BLaER1 (cell line): ENCODE results near the gene NRDC.

Experiments
- H3K27ac ChIP-seq: shearing (Covaris generic); formaldehyde crosslinking; 2 replicates; pipeline ENCODE4 v1.8.1; 2022
- H3K27me3 ChIP-seq: shearing (Covaris generic); formaldehyde crosslinking; 2 replicates; pipeline ENCODE4 v1.8.1; 2022
- H3K36me3 ChIP-seq: shearing (Covaris generic); formaldehyde crosslinking; 2 replicates; pipeline ENCODE4 v1.8.1; 2022
- H3K4me1 ChIP-seq: shearing (Covaris generic); formaldehyde crosslinking; 2 replicates; pipeline ENCODE4 v1.8.1; 2022
- H3K4me2 ChIP-seq: shearing (Covaris generic); formaldehyde crosslinking; 2 replicates; pipeline ENCODE4 v1.8.1; 2022
- H3K4me3 ChIP-seq: shearing (Covaris generic); formaldehyde crosslinking; 2 replicates; pipeline ENCODE4 v1.8.1; 2022
- H3K9ac ChIP-seq: shearing (Covaris generic); formaldehyde crosslinking; 2 replicates; pipeline ENCODE4 v1.8.1; 2022
- H3K9me3 ChIP-seq: shearing (Covaris generic); formaldehyde crosslinking; 2 replicates; pipeline ENCODE4 v1.8.1; 2022
- H4K20me1 ChIP-seq: shearing (Covaris generic); formaldehyde crosslinking; 2 replicates; pipeline ENCODE4 v1.8.1; 2022
- Cebpa-rat ChIP-seq: shearing (Covaris generic); IDR thresholded peaks from 2 replicates; pipeline ENCODE4 v1.8.1; 2022

The NRDC gene

DNA sequence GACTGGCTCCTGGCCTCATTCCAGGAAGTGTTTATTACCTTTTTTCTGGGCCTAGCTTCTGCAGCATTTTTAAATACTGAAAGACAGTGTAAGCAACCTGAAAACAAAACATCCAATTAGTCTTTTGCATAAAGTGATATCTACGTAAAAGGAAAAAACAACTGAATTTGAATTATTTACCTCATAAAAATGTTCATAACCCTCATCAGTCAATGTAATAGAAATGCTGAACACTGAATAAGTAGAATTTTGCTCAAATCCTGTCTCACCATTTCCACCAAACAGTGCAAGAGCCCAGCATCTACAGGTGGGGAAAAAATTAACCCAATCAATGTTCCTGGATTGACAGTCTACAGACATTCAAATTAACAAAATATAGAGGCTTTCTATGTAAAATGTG lies 64.0 kb downstream of the NRDC start:
- Histone ChIP-seq H3K36me3 (peaks cover 76% of the 10 kb centered on the region), H4K20me1 (no peaks in the 10 kb centered on the region), H3K27ac (no peak overlapping the region), H3K9me3 (no peaks in the 10 kb centered on the region), H3K27me3 (no peaks in the 10 kb centered on the region), H3K9ac (no peak overlapping the region), H3K4me1 (no peaks in the 10 kb centered on the region), H3K4me2 (no peak overlapping the region), H3K4me3 (no peak overlapping the region)
- TF ChIP-seq Cebpa-rat, result no peak

- Histone ChIP-seq H3K4me1 (peaks cover 16% of the 10 kb centered on the region), H3K9ac (peak overlapping the region; percentile 42), H4K20me1 (no peaks in the 10 kb centered on the region), H3K9me3 (no peaks in the 10 kb centered on the region), H3K27ac (peak overlapping the region; percentile 58), H3K4me3 (no peak overlapping the region), H3K4me2 (peak overlapping the region; percentile 54), H3K36me3 (peaks cover 90% of the 10 kb centered on the region), H3K27me3 (no peaks in the 10 kb centered on the region)
- no peak for TF ChIP-seq Cebpa-rat
Observed at GRCh38 chr1:51799372-51799771, 79.2 kb downstream of the NRDC start.

DNA sequence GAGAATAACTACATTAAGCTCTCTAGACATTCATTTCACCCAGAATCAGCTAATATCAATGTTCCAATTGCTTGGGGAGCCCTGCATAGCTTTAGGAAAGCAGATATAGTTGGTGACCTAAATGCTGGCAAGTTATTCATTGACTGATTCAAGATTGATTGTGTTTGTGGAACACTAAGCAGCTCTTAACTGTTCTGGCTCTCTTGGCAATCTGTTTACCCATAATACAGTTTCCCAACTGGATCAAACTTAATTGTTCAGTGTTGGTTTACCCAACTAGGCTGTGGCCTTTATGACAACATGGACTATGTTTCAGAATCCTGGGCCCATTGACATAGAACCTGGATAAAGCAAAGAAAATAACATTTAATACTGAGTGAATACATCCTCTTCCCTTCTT lies 83.7 kb downstream of the NRDC start:
- Histone ChIP-seq H3K9ac (no peak overlapping the region), H3K36me3 (peaks cover 92% of the 10 kb centered on the region), H3K4me1 (peaks cover 6% of the 10 kb centered on the region), H3K27ac (no peak overlapping the region), H3K9me3 (no peaks in the 10 kb centered on the region), H3K4me2 (no peak overlapping the region), H3K27me3 (no peaks in the 10 kb centered on the region), H4K20me1 (no peaks in the 10 kb centered on the region), H3K4me3 (no peak overlapping the region)
- TF ChIP-seq Cebpa-rat, result no peak

GRCh38 chr1:51794260-51794659 lies 84.3 kb downstream of the NRDC start:
- Histone ChIP-seq H4K20me1 (no peaks in the 10 kb centered on the region), H3K9ac (no peak overlapping the region), H3K36me3 (peaks cover 92% of the 10 kb centered on the region), H3K27ac (no peak overlapping the region), H3K4me2 (no peak overlapping the region), H3K27me3 (no peaks in the 10 kb centered on the region), H3K9me3 (no peaks in the 10 kb centered on the region), H3K4me1 (peaks cover under 1% of the 10 kb centered on the region; the same call in 1 of the 2 replicates), H3K4me3 (no peak overlapping the region)
- TF ChIP-seq Cebpa-rat, result no peak

- Histone ChIP-seq H3K36me3 (peaks cover 98% of the 10 kb centered on the region), H3K27ac (no peak overlapping the region), H3K27me3 (no peaks in the 10 kb centered on the region), H4K20me1 (no peaks in the 10 kb centered on the region), H3K4me2 (no peak overlapping the region), H3K4me1 (no peaks in the 10 kb centered on the region), H3K9me3 (no peaks in the 10 kb centered on the region), H3K4me3 (no peak overlapping the region), H3K9ac (no peak overlapping the region)
- TF ChIP-seq Cebpa-rat, result no peak
Observed at GRCh38 chr1:51792864-51793263, 85.7 kb downstream of the NRDC start.

GRCh38 chr1:51791888-51792287 lies 86.6 kb downstream of the NRDC start:
- no peak for TF ChIP-seq Cebpa-rat
- no peak overlapping the region for H3K9ac ChIP-seq
- H4K20me1 ChIP-seq, result peaks cover under 1% of the 10 kb centered on the region; the same call in 1 of the 2 replicates
- peaks cover 98% of the 10 kb centered on the region for H3K36me3 ChIP-seq
- no peaks in the 10 kb centered on the region for H3K9me3 ChIP-seq
- no peak overlapping the region for H3K27ac ChIP-seq
- H3K4me2 ChIP-seq, result no peak overlapping the region
- H3K4me1 ChIP-seq, result no peaks in the 10 kb centered on the region
- no peak overlapping the region for H3K4me3 ChIP-seq
- H3K27me3 ChIP-seq, result no peaks in the 10 kb centered on the region

GRCh38 chr1:51790385-51790784 lies 88.1 kb downstream of the NRDC start:
- no peak for TF ChIP-seq Cebpa-rat
- Histone ChIP-seq H3K9me3 (no peaks in the 10 kb centered on the region), H4K20me1 (peaks cover 6% of the 10 kb centered on the region; the same call in 1 of the 2 replicates), H3K27me3 (no peaks in the 10 kb centered on the region), H3K4me3 (no peak overlapping the region), H3K4me2 (no peak overlapping the region), H3K9ac (no peak overlapping the region), H3K4me1 (no peaks in the 10 kb centered on the region), H3K27ac (no peak overlapping the region), H3K36me3 (peaks cover 100% of the 10 kb centered on the region)

DNA sequence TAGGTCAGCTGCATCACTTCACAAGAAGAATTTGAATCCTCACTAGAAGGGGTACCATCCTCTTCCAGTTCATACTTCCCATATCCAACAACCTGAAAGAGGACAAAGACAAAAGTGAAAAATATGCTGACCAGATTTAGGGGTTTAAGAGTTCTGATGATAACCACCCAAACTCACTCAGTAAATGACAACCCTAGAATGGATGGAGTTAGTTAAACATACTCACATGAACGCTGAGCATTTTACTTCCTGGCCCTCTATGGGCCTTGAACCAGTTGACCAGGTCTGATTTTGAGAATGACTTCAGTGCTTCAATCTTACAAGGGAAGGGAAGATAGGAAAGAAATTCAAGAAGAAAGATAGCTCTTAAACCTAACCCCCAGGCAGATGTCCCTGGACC lies 89.2 kb downstream of the NRDC start:
- Histone ChIP-seq H4K20me1 (peaks cover 6% of the 10 kb centered on the region; the same call in 1 of the 2 replicates), H3K4me2 (no peak overlapping the region), H3K9ac (no peak overlapping the region), H3K9me3 (no peaks in the 10 kb centered on the region), H3K4me3 (no peak overlapping the region), H3K4me1 (no peaks in the 10 kb centered on the region), H3K27me3 (no peaks in the 10 kb centered on the region), H3K36me3 (peaks cover 100% of the 10 kb centered on the region), H3K27ac (no peak overlapping the region)
- TF ChIP-seq Cebpa-rat, result no peak

GRCh38 chr1:51788938-51789337 lies 89.6 kb downstream of the NRDC start:
- peaks cover 100% of the 10 kb centered on the region for H3K36me3 ChIP-seq
- no peaks in the 10 kb centered on the region for H3K4me1 ChIP-seq
- H3K9ac ChIP-seq, result no peak overlapping the region
- no peak overlapping the region for H3K27ac ChIP-seq
- no peak for TF ChIP-seq Cebpa-rat
- H3K27me3 ChIP-seq, result no peaks in the 10 kb centered on the region
- H3K4me3 ChIP-seq, result no peak overlapping the region
- no peak overlapping the region for H3K4me2 ChIP-seq
- no peaks in the 10 kb centered on the region for H3K9me3 ChIP-seq
- H4K20me1 ChIP-seq, result peaks cover 6% of the 10 kb centered on the region; the same call in 1 of the 2 replicates

- Histone ChIP-seq H3K4me1 (no peaks in the 10 kb centered on the region), H3K9me3 (no peaks in the 10 kb centered on the region), H3K27me3 (no peaks in the 10 kb centered on the region), H3K4me2 (no peak overlapping the region), H3K9ac (no peak overlapping the region), H4K20me1 (peaks cover 9% of the 10 kb centered on the region; the same call in 1 of the 2 replicates), H3K4me3 (no peak overlapping the region), H3K36me3 (peaks cover 99% of the 10 kb centered on the region), H3K27ac (no peak overlapping the region)
- no peak for TF ChIP-seq Cebpa-rat
Observed at GRCh38 chr1:51784997-51785421, 93.5 kb downstream of the NRDC start.

DNA sequence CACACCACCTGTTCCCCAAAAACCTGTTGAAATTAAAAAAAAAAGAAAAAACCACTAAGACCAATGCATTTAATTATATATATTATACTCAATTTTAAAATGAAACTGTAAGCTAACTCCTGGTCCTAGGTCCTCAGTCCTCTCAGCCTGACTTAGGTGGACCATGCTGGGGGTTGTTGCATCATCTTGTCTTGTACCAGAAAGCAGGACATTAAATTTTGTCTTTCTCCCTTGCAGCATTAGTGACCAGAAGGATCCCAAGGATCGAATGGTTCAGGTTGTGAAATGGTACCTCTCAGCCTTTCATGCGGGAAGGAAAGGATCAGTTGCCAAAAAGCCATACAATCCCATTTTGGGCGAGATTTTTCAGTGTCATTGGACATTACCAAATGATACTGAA lies 97.6 kb downstream of the NRDC start:
- no peak overlapping the region for H3K27ac ChIP-seq
- no peaks in the 10 kb centered on the region for H3K27me3 ChIP-seq
- peaks cover 92% of the 10 kb centered on the region for H3K36me3 ChIP-seq
- H3K4me2 ChIP-seq, result no peak overlapping the region
- no peak for TF ChIP-seq Cebpa-rat
- 0 out of 2 replicates have a peak, but pooled peaks cover 4% of the 10 kb centered on the region for H4K20me1 ChIP-seq
- H3K4me1 ChIP-seq, result peaks cover 8% of the 10 kb centered on the region
- no peak overlapping the region for H3K9ac ChIP-seq
- H3K9me3 ChIP-seq, result no peaks in the 10 kb centered on the region
- H3K4me3 ChIP-seq, result no peak overlapping the region
